Inferior parietal cortex (tissue), 1 donor: ENCODE data around the gene USP2.

Source experiments
- DNase-seq: peaks from one replicate; pipeline ENCODE4 v3.0.0-alpha.2; 2016; ENCODE audit errors: extremely low spot score

USP2 gene

GRCh38 chr11:119363081-119363850, 18.2 kb downstream of the USP2 start:
- no peak for DNase-seq

GRCh38 chr11:119362741-119363080, 18.8 kb downstream of the USP2 start:
- no peak for DNase-seq

DNA sequence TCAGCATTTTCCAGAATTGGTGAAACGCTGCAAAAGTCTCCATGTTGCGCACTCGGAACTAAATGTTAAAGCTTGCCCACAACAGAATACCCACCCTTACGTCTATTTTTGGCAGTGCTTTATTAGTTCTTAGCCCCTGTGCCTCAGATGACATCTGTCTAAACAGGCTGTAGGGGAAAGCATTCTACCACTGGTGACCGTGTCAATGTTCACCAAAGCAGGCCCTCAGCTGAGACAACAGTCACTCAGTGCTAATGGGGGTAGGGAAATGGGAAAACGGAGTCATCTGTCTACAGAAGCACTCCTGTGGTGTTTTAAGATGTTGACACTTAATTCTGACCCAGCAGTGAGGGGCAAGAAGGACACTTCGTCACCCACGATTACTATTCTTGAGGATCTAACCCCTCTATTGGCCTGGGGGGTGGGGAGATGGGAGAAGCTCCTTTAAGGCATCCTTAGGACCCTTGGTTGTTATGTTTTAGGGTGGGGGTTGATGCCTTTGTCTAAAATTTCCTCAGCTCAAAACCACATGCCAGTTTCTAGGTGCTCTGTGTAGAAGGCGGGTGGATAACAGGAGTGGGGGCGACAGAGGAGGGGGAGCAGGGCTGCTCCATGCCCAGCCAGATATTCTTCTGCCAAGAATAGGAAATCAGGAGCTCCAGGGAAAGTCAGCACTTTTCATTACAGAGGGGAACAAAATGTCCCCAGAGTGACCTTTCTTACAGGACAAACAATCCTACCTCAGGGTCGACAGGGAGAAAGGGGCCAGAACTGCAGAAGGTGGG, 19.4 kb downstream of the USP2 start:
- DNase-seq, result no peak

- peak; percentile 59 for DNase-seq
These were observed 20.3 kb downstream of the USP2 start for GRCh38 chr11:119361056-119361787.

DNA sequence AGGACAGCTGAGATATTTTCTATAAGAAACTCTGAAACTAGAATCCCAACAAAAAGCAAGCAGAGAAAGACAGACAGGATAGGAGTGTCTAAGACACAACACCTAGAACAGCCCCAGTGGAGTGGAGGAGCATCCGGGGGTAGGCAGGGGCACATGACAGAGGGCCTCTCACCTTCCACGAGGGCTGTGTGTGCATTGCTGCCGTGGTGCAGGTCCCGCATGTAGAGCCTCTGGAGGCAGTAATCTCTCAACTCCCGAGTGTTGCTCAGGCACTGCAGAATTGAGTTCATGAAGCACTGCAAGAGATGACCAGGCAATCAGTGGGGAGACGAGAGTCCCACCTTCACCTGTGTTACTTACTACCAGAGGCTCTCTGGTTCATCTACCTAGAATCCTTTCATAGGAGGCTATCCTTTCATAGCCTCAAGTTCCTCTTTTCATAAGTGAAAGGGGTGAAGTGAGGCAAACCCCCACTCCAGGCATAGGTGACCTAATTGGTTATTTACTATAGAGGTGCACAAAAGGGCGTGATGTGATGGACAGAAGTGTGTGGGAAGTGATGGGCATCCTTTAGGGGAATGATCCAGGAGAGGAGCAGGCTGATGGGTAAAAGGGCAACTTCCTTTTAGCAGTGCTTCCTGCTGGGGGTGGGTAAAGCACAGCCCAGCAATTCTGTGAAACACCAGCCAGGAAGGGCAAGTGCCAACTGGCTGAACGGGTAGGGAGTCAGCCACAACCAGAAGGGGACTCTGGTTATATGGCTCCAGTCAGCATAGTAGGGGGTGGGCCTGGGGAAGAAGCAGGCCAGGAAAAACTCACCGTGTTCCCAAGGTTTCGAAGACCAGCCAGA, 21.9 kb downstream of the USP2 start:
- no peak for DNase-seq

GRCh38 chr11:119357074-119357473, 24.4 kb downstream of the USP2 start:
- DNase-seq, result no peak

GRCh38 chr11:119356349-119357031, 25.0 kb downstream of the USP2 start:
- DNase-seq, result peak; percentile 74

DNA sequence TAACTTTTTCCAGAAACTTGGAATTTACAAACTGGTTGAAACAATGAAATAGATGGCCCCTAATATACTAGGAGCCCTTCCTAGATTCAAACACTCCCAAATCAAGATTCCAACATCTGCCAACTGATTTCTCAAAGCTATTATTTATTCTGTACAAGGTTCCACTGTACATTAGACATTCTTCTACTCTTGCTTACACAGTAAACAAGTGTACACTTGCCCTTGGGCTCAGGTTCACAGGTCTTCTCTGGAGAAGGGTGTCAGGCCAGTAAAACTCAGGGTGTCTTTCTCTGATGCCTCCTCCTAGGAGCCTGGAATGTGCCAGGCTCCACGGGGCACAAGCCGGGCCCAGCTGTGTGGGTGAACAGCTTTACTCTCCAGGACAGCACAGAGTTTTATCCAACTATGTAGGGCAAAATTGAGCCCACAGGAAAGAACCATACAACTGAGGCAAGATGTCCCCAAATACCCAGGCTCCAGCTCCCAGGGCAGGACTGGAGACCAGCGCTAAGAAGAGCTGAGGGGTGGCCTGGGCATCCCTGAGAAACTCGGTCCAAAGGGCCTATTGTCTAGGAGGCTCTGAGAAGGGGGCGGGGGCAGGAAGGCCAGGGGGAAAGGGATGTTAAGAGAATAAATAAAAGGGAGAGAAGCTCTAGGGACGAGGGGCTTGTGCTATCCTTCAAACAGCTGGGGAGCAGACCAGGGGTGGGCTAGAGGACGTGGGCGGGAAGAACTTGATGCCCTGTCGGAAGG, 26.2 kb downstream of the USP2 start:
- DNase-seq, result no peak

GRCh38 chr11:119352857-119353260, 28.6 kb downstream of the USP2 start:
- DNase-seq, result no peak

GRCh38 chr11:119351232-119351631, 30.3 kb downstream of the USP2 start:
- no peak for DNase-seq

GRCh38 chr11:119350302-119350701, 31.2 kb downstream of the USP2 start:
- no peak for DNase-seq

GRCh38 chr11:119347940-119348605, 33.4 kb downstream of the USP2 start:
- DNase-seq, result no peak

DNA sequence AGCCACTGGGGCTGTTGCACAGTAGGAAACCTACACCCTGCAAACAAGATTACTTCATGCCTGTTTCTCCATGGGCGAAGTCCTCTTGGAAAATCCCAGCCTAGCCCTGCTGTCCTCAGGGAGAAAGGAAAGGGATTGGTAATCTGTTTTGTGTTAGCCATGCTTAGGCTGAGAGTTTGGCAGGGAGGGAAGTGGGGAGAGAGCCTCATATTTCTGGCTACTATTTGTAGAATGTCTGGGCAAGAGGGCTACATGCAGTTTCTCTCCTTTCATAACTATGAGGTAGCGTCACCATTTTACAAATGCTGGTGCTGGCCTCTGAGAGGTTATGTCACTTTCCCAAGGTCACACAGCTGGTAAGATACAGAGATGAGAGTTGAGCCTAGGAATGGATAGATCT, 34.2 kb downstream of the USP2 start:
- DNase-seq, result no peak

DNA sequence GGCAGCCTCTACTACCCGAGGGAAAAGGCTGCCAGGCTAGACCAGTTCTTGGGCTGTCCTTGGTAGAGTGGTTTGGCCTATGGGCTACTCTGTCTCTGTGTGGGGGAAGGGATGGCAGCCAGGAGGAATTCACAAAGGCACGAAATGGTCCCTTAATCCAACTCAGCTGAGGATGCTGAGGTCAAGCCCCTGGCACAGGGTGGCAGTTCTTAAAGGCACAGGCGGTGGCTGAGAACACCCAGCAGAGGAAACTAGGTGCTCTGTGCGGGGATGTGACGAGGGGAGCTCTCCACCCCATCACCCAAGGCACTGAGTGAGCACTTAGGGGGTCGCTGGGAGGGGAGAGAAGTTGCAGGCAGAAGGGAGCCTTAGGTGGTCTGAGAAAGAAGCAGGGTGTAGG, 34.9 kb downstream of the USP2 start, which contains the start of gene MFRP:
TSS of gene MFRP (minus strand) at position 101 of the 400 bp plus-strand sequence. CDS start 192 bp downstream, outside the sequence.
- no peak for DNase-seq

DNA sequence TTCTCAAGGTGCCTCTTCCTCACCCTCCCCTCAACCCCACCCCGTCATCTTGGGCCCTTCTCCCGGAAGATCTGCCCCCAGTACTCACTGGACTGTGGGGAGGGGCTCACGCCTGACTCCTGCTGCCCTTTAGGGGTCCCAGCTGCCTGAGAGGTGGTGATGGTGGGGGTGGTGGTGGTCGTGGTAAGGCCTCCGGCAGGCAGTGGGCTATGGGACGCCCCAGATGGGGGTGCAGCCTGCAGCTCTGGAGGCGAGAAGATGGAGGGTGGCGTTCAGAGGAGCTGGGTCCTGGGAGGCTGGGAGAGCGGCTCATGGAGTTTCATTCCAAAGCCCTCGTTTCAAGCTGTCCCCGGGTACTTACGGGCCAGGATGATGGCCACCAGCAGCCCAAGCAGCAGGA, 35.8 kb downstream of the USP2 start:
- DNase-seq, result no peak

DNA sequence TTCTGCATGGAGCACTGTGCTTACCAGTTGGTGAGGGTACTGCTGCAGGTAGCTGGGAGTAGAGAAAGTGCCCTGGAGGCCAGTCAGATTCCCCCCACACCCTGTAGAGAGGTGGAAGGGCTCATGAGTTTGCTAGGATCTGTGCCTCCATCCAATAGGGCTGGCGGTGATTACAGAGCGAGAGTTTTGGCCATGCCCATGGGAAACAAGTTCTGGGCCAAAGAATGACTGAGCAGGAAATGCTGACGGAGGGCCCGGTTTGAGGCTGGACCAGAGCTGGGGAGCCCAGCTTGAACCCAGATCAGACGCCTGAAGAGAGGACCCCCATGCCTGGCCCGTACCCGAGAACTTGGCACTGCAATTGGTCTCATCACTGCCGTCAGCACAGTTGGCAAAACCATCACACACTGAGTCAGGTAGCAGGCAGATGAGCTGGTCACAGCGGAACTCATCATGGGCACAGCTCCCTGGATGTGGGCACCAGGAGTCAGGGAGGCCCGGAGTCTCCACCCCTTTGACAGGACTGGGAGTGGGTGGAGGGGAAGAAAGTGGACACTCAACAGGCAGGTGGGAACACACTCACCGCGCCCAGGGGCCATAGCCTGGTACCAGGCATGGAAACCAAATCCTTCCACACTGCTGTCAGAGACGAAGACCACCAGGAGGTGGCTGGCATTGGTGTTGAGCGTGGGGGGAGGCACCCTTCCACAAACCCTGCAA, 37.0 kb downstream of the USP2 start:
- DNase-seq, result no peak

GRCh38 chr11:119343726-119344125, 37.8 kb downstream of the USP2 start:
- DNase-seq, result no peak

DNA sequence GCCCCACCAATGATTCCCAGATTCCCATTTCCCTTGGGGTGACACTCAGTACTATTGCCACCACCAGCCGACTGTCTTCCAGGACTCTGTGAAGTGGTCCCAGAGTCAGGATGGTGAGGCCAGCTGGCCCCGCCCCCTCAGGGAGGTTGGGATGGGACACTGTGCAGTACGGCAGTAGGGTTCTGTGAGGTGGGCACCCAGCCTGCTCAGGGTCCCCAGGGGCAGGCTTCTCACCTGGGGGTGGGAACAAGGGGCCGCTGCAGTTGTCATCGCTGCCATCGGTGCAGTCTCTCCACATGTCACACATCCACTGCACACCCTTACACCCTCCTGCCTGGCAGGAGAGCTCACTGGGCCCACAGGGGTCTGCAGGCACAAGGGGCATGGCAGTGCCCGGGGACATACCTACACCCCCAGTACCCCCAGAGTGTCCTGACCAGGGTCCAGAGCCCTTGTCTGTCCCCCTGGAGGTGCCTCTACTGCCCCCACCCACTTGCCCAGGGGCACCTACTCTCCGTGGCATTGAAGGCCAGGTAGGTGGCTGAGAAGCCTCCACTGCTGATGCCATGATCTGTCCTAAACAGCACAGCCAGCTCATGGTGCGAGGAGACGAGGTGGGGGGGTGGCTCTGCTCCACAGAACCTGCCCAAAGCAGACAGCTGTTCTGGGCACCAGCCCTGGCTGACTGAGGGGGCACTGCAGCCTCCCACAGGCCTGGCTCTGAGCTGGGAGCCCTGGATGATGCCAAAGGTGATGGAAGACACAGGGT, 38.9 kb downstream of the USP2 start:
- DNase-seq, result no peak
